ENCODE data around the gene TFR2.

Gene TFR2

GRCh38 chr7:100654908-100655831 is 13.8 kb upstream of the TFR2 start:
- no peak for DNase-seq

GRCh38 chr7:100649826-100650565 is 8.6 kb upstream of the TFR2 start:
- no peak for DNase-seq

- DNase-seq, result no peak
Measured at GRCh38 chr7:100642534-100642907, 1.2 kb upstream of the TFR2 start.

GRCh38 chr7:100641860-100642533 is 645 bp upstream of the TFR2 start:
- no peak for DNase-seq

- DNase-seq, result no peak
Measured at GRCh38 chr7:100640517-100641440, 573 bp downstream of the TFR2 start.

GRCh38 chr7:100639995-100640516 is 1.3 kb downstream of the TFR2 start:
- DNase-seq, result no peak

- DNase-seq, result peak; percentile 45 to 72 (median 49)
Measured at GRCh38 chr7:100632951-100633717, 8.2 kb downstream of the TFR2 start.

GRCh38 chr7:100630066-100630465 is 11.3 kb downstream of the TFR2 start:
- DNase-seq, result no peak

- DNase-seq, result no peak
Measured at GRCh38 chr7:100629117-100629716, 12.1 kb downstream of the TFR2 start.

- DNase-seq, result no peak
Measured at GRCh38 chr7:100627238-100627549, 14.2 kb downstream of the TFR2 start.

- DNase-seq, result peak; percentile 78 to 91 (median 82)
Measured at GRCh38 chr7:100626530-100627237, 14.7 kb downstream of the TFR2 start.

GRCh38 chr7:100626055-100626454 is 15.3 kb downstream of the TFR2 start:
- DNase-seq, result no peak

- peak in 1 of 5 donors; percentile 56 for DNase-seq
Measured at GRCh38 chr7:100623951-100624824, 17.2 kb downstream of the TFR2 start.

GRCh38 chr7:100621554-100621953 is 19.8 kb downstream of the TFR2 start:
- no peak for DNase-seq

- no peak for DNase-seq
Measured at GRCh38 chr7:100620804-100621203, 20.5 kb downstream of the TFR2 start.

GRCh38 chr7:100620239-100620638 is 21.1 kb downstream of the TFR2 start:
- DNase-seq, result no peak

GRCh38 chr7:100614308-100614861 is 27.0 kb downstream of the TFR2 start:
- no peak for DNase-seq

GRCh38 chr7:100613412-100614175 is 27.8 kb downstream of the TFR2 start:
- DNase-seq, result no peak
